Epithelial cell of esophagus (primary cell): Measurements from ENCODE around the gene XIAP.
"Not testable (repeated sequence)": the region's sequence is repeated elsewhere in the genome, so short reads cannot be mapped to it uniquely, and the experiment has no call there.

Experiments
- DNase-seq: peaks from one replicate; pipeline ENCODE4 v3.0.0; 2010; ENCODE audit warnings: low read depth
- H3K4me3 ChIP-seq: 2 replicates; pipeline ENCODE4 v1.5.1; 2011; ENCODE audit warnings: mild to moderate bottlenecking, low read length, control low read depth
- TF ChIP-seq, protein P1 (sequence below): IDR thresholded peaks from 2 replicates; pipeline ENCODE4 v1.5.1; 2011; ENCODE audit warnings: low read depth, mild to moderate bottlenecking, low read length, control low read depth, inconsistent platforms; ENCODE audit not compliant: insufficient read depth; ENCODE audit errors: missing control alignments

XIAP gene

DNA sequence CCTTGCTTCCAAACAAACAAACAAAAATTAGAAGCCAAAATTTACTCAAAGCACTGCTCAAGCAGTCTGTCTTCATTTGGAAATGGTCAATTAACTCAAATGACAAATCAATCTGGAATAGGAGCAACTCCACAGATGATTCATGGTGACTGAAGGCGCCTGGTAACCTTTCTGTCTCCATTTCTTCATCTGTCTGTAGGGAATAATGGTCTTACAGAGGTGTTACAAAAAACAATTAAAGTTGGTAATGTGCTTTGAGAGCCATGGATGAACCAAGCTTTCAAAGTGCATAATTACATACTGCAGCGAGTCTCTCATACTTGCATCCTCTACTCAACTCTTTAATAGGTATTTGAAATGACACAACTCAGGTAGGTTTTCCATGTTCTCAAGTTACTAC lies 63.4 kb downstream of the XIAP start:
- TF ChIP-seq, protein P1, sequence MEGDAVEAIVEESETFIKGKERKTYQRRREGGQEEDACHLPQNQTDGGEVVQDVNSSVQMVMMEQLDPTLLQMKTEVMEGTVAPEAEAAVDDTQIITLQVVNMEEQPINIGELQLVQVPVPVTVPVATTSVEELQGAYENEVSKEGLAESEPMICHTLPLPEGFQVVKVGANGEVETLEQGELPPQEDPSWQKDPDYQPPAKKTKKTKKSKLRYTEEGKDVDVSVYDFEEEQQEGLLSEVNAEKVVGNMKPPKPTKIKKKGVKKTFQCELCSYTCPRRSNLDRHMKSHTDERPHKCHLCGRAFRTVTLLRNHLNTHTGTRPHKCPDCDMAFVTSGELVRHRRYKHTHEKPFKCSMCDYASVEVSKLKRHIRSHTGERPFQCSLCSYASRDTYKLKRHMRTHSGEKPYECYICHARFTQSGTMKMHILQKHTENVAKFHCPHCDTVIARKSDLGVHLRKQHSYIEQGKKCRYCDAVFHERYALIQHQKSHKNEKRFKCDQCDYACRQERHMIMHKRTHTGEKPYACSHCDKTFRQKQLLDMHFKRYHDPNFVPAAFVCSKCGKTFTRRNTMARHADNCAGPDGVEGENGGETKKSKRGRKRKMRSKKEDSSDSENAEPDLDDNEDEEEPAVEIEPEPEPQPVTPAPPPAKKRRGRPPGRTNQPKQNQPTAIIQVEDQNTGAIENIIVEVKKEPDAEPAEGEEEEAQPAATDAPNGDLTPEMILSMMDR, result no peak
- DNase-seq, result peak; percentile 43
- no peak overlapping the region for H3K4me3 ChIP-seq

- no peak for DNase-seq
- TF ChIP-seq, protein P1, result no peak
- H3K4me3 ChIP-seq, result no peak overlapping the region
These were observed 64.3 kb downstream of the XIAP start for GRCh38 chrX:123924186-123924585.

DNA sequence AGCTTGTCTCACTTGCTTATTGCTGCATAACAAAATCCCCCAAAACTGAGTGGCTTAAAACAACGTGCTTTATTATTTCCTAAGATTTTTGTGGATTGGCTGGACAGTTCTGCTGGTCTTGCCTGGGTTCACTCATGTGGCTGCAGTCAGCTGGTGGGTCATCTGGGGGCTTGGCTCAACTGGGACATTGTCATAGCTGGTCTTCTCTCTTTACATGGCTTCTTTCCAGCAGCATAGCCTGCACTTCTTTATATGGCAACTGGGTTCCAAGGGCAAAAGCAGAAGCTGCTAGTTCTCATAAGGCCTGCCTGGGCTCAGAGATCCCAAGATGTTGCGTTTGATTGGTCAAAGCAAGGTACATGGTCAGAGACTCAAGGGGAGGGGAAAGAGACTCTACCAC lies 68.0 kb downstream of the XIAP start:
- TF ChIP-seq, protein P1, result no peak
- H3K4me3 ChIP-seq, result no peak overlapping the region
- no peak for DNase-seq

- H3K4me3 ChIP-seq, DNase-seq: not testable (repeated sequence)
These were observed 72.2 kb downstream of the XIAP start for GRCh38 chrX:123932055-123932454.

DNA sequence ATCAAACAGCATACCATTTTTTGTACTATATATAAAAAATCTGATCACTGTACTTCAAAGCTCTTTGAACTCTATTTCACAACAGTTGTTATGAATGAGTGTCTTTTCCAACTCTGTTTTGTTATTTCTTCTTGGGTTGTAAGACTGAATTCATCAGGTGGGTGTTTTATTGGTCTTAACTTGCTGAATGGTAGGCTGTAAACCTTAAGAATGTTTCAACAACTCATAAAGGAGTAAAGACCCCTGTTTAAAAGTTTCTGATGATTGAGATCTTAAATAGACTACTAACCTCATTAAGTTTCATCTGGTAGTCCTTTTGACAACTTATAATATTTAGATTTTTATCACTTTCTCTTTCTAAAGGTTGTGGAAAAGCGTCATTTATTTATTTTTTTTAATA lies 83.2 kb downstream of the XIAP start:
- TF ChIP-seq, protein P1, result no peak
- no peak for DNase-seq
- no peak overlapping the region for H3K4me3 ChIP-seq

DNA sequence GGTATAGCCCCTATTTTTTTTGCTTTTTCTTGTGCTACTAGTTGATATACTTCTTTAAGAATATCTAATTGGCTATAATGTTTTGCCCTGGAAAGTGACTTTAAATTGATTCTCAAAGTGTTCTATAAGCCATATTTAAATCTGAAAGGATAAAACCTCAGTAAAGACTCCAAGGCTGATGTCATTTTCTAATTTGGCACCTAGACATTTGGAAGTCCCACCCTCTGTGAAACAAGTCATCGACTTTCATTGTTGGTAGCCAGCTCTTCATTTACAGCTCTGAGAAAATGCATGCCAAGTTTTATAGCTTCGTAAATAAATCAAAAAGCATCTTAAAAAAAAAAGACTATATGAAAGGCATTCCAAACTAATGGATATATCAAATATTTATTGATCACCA lies 83.6 kb downstream of the XIAP start:
- H3K4me3 ChIP-seq, result no peak overlapping the region
- TF ChIP-seq, protein P1, result no peak
- DNase-seq, result no peak

DNA sequence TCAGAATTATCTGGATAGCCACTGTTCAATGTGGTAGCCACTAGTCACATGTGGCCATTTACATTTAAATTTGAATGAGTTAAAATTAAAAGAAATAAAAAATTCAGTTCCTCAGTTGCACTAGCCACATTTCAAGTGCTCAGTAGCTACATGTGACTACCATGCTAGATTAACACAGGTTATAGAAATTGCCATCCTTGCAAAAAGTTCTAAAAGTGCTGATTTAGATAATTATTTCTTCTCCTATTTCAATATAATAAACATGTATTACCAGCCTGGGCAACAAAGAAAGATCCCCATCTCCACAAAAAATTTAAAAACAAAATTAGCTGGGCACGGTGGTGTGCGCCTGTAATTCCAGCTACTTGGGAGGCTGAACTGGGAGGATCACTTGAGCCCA lies 90.0 kb downstream of the XIAP start:
- TF ChIP-seq, protein P1, result no peak
- H3K4me3 ChIP-seq, result no peak overlapping the region
- no peak for DNase-seq
